SK-N-SH (cell line): ENCODE results near the gene DICER1. TPM values are rescaled to one million over a fixed set of nuclear protein-coding genes. Genes with fewer than 3 reads are reported as not detected.

ENCODE experiments used
- CTCF ChIA-PET: fragments of 300-600, 350-600 bp; formaldehyde crosslinking; extraction: SDS; loops from one replicate; lab custom pipeline; 2021; lab: Yijun Ruan, JAX
- POLR2A ChIA-PET: fragments of 350-600 bp; sonication (Branson Sonifier 250); formaldehyde crosslinking; extraction: SDS; loops from one replicate; lab custom pipeline; 2020; ENCODE audit warnings: antibody characterized with exemption, inconsistent platforms; lab: Yijun Ruan, JAX
- DNase-seq: peaks from one replicate; pipeline ENCODE4 v3.0.0; 2012
- H2AFZ ChIP-seq: fragments of 200-600 bp; sonication (generic); 2 replicates; pipeline ENCODE4 v1.8.1; 2016; ENCODE audit warnings: antibody characterized with exemption, mild to moderate bottlenecking, low read depth
- H3F3A ChIP-seq: fragments of 200-600 bp; sonication (generic); replicated peaks from 2 replicates; pipeline ENCODE3; 2016; ENCODE audit warnings: antibody characterized with exemption, mild to moderate bottlenecking; ENCODE audit not compliant: insufficient read depth
- H3K27ac ChIP-seq, 2 experiments: fragments of 200-500 bp in 1 of 2; fragments of 200-600 bp in 1 of 2; sonication (Bioruptor generic) in 1 of 2; sonication (generic), shearing (Covaris generic) in 1 of 2; 2 replicates each; pipeline versions ENCODE4 v1.5.1 to v1.6.1; 2014 to 2016; ENCODE audit warnings: low read depth in 2 of 2, inconsistent platforms in 1 of 2, low read length in 1 of 2, mild to moderate bottlenecking in 1 of 2, mixed read lengths in 1 of 2
- H3K27me3 ChIP-seq: fragments of 200-600 bp; sonication (generic), shearing (Covaris generic); 2 replicates; pipeline ENCODE4 v1.6.1; 2016; ENCODE audit warnings: mixed run types; ENCODE audit not compliant: insufficient read depth
- H3K36me3 ChIP-seq, 2 experiments: fragments of 200-500 bp in 1 of 2; fragments of 200-600 bp in 1 of 2; sonication (Bioruptor generic) in 1 of 2; sonication (generic) in 1 of 2; replicated peaks in 1 of 2; 2 replicates each; pipeline versions ENCODE3 to v1.5.1; 2014 to 2016; ENCODE audit warnings: low read length in 1 of 2, mild to moderate bottlenecking in 1 of 2; ENCODE audit not compliant: insufficient read depth in 2 of 2, control insufficient read depth in 1 of 2
- H3K4me1 ChIP-seq, 2 experiments: fragments of 200-500 bp in 1 of 2; fragments of 200-600 bp in 1 of 2; sonication (Bioruptor generic) in 1 of 2; sonication (generic), shearing (Covaris generic) in 1 of 2; 2 replicates each; pipeline versions ENCODE4 v1.5.1 to v1.6.1; 2014 to 2016; ENCODE audit warnings: low read depth in 1 of 2, low read length in 1 of 2, mixed run types in 1 of 2; ENCODE audit not compliant: insufficient read depth in 2 of 2, control insufficient read depth in 1 of 2
- H3K4me2 ChIP-seq: fragments of 200-600 bp; sonication (generic), shearing (Covaris generic); 2 replicates; pipeline ENCODE4 v1.6.1; 2017; ENCODE audit warnings: mixed run types
- H3K4me3 ChIP-seq, 2 experiments: fragments of 200-500 bp in 1 of 2; fragments of 200-600 bp in 1 of 2; sonication (Bioruptor generic) in 1 of 2; sonication (generic), shearing (Covaris generic) in 1 of 2; 2 replicates each; pipeline versions ENCODE4 v1.5.1 to v1.8.1; 2014 to 2016; ENCODE audit warnings: low read depth in 2 of 2, inconsistent platforms in 1 of 2, low read length in 1 of 2, mild to moderate bottlenecking in 1 of 2, mixed read lengths in 1 of 2, moderate library complexity in 1 of 2
- H3K79me2 ChIP-seq: fragments of 200-600 bp; sonication (generic); 2 replicates; pipeline ENCODE4 v1.8.1; 2017; ENCODE audit warnings: mild to moderate bottlenecking; ENCODE audit not compliant: insufficient read depth
- H3K9ac ChIP-seq: fragments of 200-600 bp; sonication (generic); 2 replicates; pipeline ENCODE4 v1.6.1; 2017; ENCODE audit warnings: mixed run types
- H3K9me2 ChIP-seq: fragments of 200-600 bp; sonication (generic); 2 replicates; pipeline ENCODE4 v1.6.1; 2017; ENCODE audit warnings: mixed run types
- H3K9me3 ChIP-seq: fragments of 200-600 bp; sonication (generic); 2 replicates; pipeline ENCODE4 v1.6.1; 2017; ENCODE audit warnings: mixed run types, mild to moderate bottlenecking, moderate library complexity
- H4K20me1 ChIP-seq: fragments of 200-600 bp; sonication (generic); 2 replicates; pipeline ENCODE4 v1.6.1; 2017; ENCODE audit warnings: mild to moderate bottlenecking, mixed run types; ENCODE audit not compliant: insufficient read depth
- CHD2 ChIP-seq: fragments of 150-350 bp; IDR thresholded peaks from 2 replicates; pipeline ENCODE4 v1.6.1; 2018; ENCODE audit warnings: low read length; ENCODE audit not compliant: partially characterized antibody
- CTCF ChIP-seq: fragments of 200-600 bp; sonication (generic); IDR thresholded peaks from 2 replicates; pipeline ENCODE4 v1.6.1; 2017; ENCODE audit warnings: antibody characterized with exemption, mild to moderate bottlenecking, moderate library complexity
- FOXJ3 ChIP-seq: sonication (generic); formaldehyde crosslinking; IDR thresholded peaks from 2 replicates; pipeline ENCODE4 v1.5.1; 2020; ENCODE audit warnings: mild to moderate bottlenecking, missing genetic modification reagents
- FOXM1 ChIP-seq: IDR thresholded peaks from 2 replicates; pipeline ENCODE4 v1.4.0; 2012; ENCODE audit warnings: low read depth, mild to moderate bottlenecking
- GABPA ChIP-seq: IDR thresholded peaks from 2 replicates; pipeline ENCODE4 v1.4.0; 2012; ENCODE audit warnings: low read depth, mild to moderate bottlenecking
- NRF1 ChIP-seq: IDR thresholded peaks from 2 replicates; pipeline ENCODE4 v1.6.1; 2012; ENCODE audit warnings: low read depth, mild to moderate bottlenecking, low read length
- POLR2AphosphoS5 ChIP-seq: IDR thresholded peaks from 2 replicates; pipeline ENCODE4 v1.6.1; 2012; ENCODE audit warnings: low read depth, low read length
- REST ChIP-seq: IDR thresholded peaks from 2 replicates; pipeline ENCODE4 v1.6.1; 2012; ENCODE audit warnings: mild to moderate bottlenecking, low read depth, low read length, moderate library complexity
- RFX5 ChIP-seq: IDR thresholded peaks from 2 replicates; pipeline ENCODE4 v1.6.1; 2012; ENCODE audit warnings: mild to moderate bottlenecking, improper control_type of control experiment, low read length
- SMC3 ChIP-seq: IDR thresholded peaks from 2 replicates; pipeline ENCODE4 v1.6.1; 2012; ENCODE audit warnings: low read depth, low read length, improper control_type of control experiment
- TAF1 ChIP-seq: IDR thresholded peaks from 2 replicates; pipeline ENCODE4 v1.6.1; 2012; ENCODE audit warnings: low read depth, mild to moderate bottlenecking, low read length, moderate library complexity, borderline replicate concordance
- TEAD4 ChIP-seq: IDR thresholded peaks from 2 replicates; pipeline ENCODE4 v1.4.0; 2012; ENCODE audit warnings: mild to moderate bottlenecking, borderline replicate concordance; ENCODE audit not compliant: insufficient read depth
- USF2 ChIP-seq: fragments of 150-350 bp; IDR thresholded peaks from 2 replicates; pipeline ENCODE4 v1.6.1; 2017; ENCODE audit warnings: antibody characterized with exemption, low read length, low read depth, borderline replicate concordance
- ZBTB33 ChIP-seq: IDR thresholded peaks from 2 replicates; pipeline ENCODE4 v1.4.0; 2012; ENCODE audit warnings: low read depth, borderline replicate concordance
- WGBS: methylation state at CpG from one replicate; pipeline ENCODE4 v1.1.6; 2017; ENCODE audit warnings: low lambda C conversion rate; 5-methylcytosine and 5-hydroxymethylcytosine counted together
- polyA plus RNA-seq, 3 experiments: library from polyadenylated mRNA; depleted of rRNA; stranded (reverse); fragments of >200 nt; gene quantifications; 2 replicates each; pipeline ENCODE4 v1.2.3, GENCODE V29; 2012

The DICER1 gene
- polyA plus RNA-seq, 1 of the 3 experiments (the other 2 are of a cell fraction) = 4.7 TPM

GRCh38 chr14:95134304-95134933, 22.9 kb downstream of the DICER1 start:
- H3K4me2 ChIP-seq = no peak overlapping the region

GRCh38 chr14:95133282-95133681, 24.0 kb downstream of the DICER1 start:
- H3K9me3 ChIP-seq = no peaks in the 10 kb centered on the region
- ChIA-PET CTCF (no interaction called here), POLR2A (no interaction called here)
- H3K4me1 ChIP-seq = peaks cover 3 to 5% of the 10 kb centered on the region in 2 experiments; a peak in 2 of 4 replicates
- H3K27ac ChIP-seq = no peak overlapping the region
- no peaks in the 10 kb centered on the region for H3K27me3 ChIP-seq
- H3K9me2 ChIP-seq = no peaks in the 10 kb centered on the region
- H2AFZ ChIP-seq = no peak overlapping the region
- H3F3A ChIP-seq = no peaks in the 10 kb centered on the region
- WGBS = 93% methylated on average over 2 of the region's 2 CpGs
- peaks cover 20% of the 10 kb centered on the region for H4K20me1 ChIP-seq
- H3K36me3 ChIP-seq = peaks cover 43 to 48% of the 10 kb centered on the region in 2 experiments
- peaks cover 70% of the 10 kb centered on the region for H3K79me2 ChIP-seq
- H3K4me2 ChIP-seq = no peak overlapping the region
- no peak overlapping the region for H3K9ac ChIP-seq
- H3K4me3 ChIP-seq = no peak overlapping the region
- no peak for DNase-seq
- no peak for TF ChIP-seq POLR2AphosphoS5
- no peak for TF ChIP-seq ZBTB33
- TF ChIP-seq REST = no peak
- TF ChIP-seq FOXM1 = no peak
- TF ChIP-seq SMC3 = no peak
- no peak for TF ChIP-seq TAF1
- TF ChIP-seq GABPA = no peak
- no peak for TF ChIP-seq NRF1
- no peak for TF ChIP-seq USF2
- no peak for TF ChIP-seq CTCF

More at GRCh38 chr14:95134304-95134933, 22.9 kb downstream of the DICER1 start:
- Histone ChIP-seq H3K9me3 (no peaks in the 10 kb centered on the region), H3K4me1 (peaks cover 3 to 5% of the 10 kb centered on the region in 2 experiments; a peak in 2 of 4 replicates), H3K9me2 (no peaks in the 10 kb centered on the region), H3K79me2 (peaks cover 73% of the 10 kb centered on the region), H4K20me1 (peaks cover 20% of the 10 kb centered on the region), H3K9ac (no peak overlapping the region), H3K4me3 (no peak overlapping the region), H3K27me3 (no peaks in the 10 kb centered on the region), H3K27ac (no peak overlapping the region), H2AFZ (no peak overlapping the region), H3F3A (no peaks in the 10 kb centered on the region), H3K36me3 (peaks cover 40% of the 10 kb centered on the region in 2 experiments)
- no peak for DNase-seq
- WGBS = 96% methylated on average over 8 of the region's 8 CpGs
- ChIA-PET CTCF (no interaction called here), POLR2A (no interaction called here)
- TF ChIP-seq TEAD4 (no peak), CHD2 (no peak), RFX5 (no peak), FOXJ3 (CRISPR knock-in tag) (no peak), CTCF (no peak)
